Fibroblast of skin of left biceps (primary cell): ENCODE data around the gene TRIP6.
A peak's percentile ranks its signal among the peaks of the same experiment; 100 is the strongest.
"Not testable (repeated sequence)": the region's sequence is repeated elsewhere in the genome, so short reads cannot be mapped to it uniquely, and the experiment has no call there.

ENCODE experiments used
- DNase-seq, 2 experiments: peaks; one replicate each; pipeline ENCODE4 v3.0.0-alpha.2; 2013; ENCODE audit warnings: low read depth in 2 of 2

The TRIP6 gene

GRCh38 chr7:100837099-100837836 lies 29.9 kb upstream of the TRIP6 start:
- DNase-seq = peak; percentile 77 to 79

GRCh38 chr7:100839361-100839760 lies 27.8 kb upstream of the TRIP6 start:
- DNase-seq = no peak

GRCh38 chr7:100840470-100841100 lies 26.6 kb upstream of the TRIP6 start:
- no peak for DNase-seq

GRCh38 chr7:100847360-100847759 lies 19.8 kb upstream of the TRIP6 start:
- no peak for DNase-seq

- peak; percentile 63 to 67 for DNase-seq
Measured at GRCh38 chr7:100852048-100852872, 14.9 kb upstream of the TRIP6 start, which contains the start of gene SLC12A9. Gene SLC12A9 (plus strand): TSS chr7:100852713. CDS start chr7:100854198, 1,485 bp downstream.

- no peak for DNase-seq
Measured at GRCh38 chr7:100854146-100854895, 12.9 kb upstream of the TRIP6 start.

- DNase-seq = not testable (repeated sequence)
Measured at GRCh38 chr7:100854899-100855298, 12.3 kb upstream of the TRIP6 start.

GRCh38 chr7:100855515-100855914 lies 11.7 kb upstream of the TRIP6 start:
- DNase-seq = no peak

- DNase-seq = no peak
Measured at GRCh38 chr7:100856871-100857282, 10.3 kb upstream of the TRIP6 start.

- DNase-seq = no peak
Measured at GRCh38 chr7:100859856-100860255, 7.3 kb upstream of the TRIP6 start.

GRCh38 chr7:100860702-100861615 lies 6.2 kb upstream of the TRIP6 start:
- DNase-seq = no peak

GRCh38 chr7:100861616-100861985 lies 5.6 kb upstream of the TRIP6 start:
- DNase-seq = no peak

GRCh38 chr7:100863406-100863950 lies 3.7 kb upstream of the TRIP6 start:
- no peak for DNase-seq

GRCh38 chr7:100864263-100864845 lies 2.8 kb upstream of the TRIP6 start:
- no peak for DNase-seq

GRCh38 chr7:100865372-100865911 lies 1.7 kb upstream of the TRIP6 start:
- DNase-seq = no peak

- no peak for DNase-seq
Measured at GRCh38 chr7:100865938-100866728, 1.1 kb upstream of the TRIP6 start.

GRCh38 chr7:100866729-100867039 lies 503 bp upstream of the TRIP6 start:
- DNase-seq = no peak

GRCh38 chr7:100867776-100868485 lies 744 bp downstream of the TRIP6 start:
- no peak for DNase-seq
